Fibroblast of the conjunctiva (primary cell): Measurements from ENCODE around the gene BLTP2.
"Not testable (repeated sequence)": the region's sequence is repeated elsewhere in the genome, so short reads cannot be mapped to it uniquely, and the experiment has no call there.

ENCODE experiments used
- DNase-seq: peaks from one replicate; pipeline ENCODE4 v3.0.0-alpha.2; 2010; ENCODE audit warnings: low read depth

The BLTP2 gene

DNA sequence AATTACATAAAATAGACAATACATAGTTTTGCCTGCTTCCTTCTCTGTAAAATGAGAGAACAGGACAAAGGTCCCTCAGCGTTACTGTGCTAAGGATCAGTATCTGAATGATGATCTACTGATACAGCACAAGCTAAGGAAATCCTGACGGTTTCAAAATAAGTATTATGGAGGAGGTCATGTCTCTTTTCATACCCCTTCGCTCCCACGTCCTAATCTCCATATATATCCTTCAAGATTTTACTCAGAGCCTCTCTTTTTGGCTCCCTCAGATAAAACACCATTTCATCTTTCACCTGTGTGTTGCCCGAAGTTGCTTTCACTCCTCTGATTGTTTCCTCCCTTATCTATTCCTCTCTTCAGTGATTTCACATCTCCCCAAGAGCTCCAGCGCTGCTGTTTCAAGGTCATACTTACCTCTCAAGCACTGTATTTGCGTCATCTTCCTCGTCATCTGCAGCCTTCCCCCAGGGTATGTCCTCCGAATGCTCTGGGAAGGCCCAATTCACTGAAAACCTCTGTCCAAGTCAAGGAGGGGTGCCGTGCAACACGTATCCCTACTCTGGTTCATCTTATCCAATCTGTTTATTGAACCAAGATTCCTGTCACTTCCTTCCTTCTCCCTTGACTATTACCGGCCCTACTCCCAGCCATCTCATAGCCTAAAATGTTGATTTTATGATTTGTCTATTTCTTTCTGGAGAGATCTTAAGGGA lies 1.2 kb upstream of the BLTP2 start:
- DNase-seq, result no peak

DNA sequence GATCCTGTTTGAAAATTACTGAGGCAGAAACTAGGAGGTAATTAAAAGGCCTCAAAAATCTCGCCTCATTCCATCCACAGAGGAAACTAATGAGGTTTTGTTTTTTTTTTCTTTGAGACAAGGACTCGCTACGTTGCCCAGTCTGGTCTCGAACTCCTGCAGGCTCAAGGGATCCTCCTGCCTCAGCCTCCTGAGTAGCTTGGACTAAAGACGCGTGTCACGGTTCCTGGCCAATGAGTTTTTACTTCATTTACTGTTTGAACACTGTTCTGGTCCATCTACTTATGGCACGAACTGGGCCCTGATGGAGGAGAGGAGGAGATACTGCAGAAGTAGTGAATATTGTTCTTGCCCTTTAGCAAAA lies 600 bp upstream of the BLTP2 start:
- DNase-seq, result no peak

DNA sequence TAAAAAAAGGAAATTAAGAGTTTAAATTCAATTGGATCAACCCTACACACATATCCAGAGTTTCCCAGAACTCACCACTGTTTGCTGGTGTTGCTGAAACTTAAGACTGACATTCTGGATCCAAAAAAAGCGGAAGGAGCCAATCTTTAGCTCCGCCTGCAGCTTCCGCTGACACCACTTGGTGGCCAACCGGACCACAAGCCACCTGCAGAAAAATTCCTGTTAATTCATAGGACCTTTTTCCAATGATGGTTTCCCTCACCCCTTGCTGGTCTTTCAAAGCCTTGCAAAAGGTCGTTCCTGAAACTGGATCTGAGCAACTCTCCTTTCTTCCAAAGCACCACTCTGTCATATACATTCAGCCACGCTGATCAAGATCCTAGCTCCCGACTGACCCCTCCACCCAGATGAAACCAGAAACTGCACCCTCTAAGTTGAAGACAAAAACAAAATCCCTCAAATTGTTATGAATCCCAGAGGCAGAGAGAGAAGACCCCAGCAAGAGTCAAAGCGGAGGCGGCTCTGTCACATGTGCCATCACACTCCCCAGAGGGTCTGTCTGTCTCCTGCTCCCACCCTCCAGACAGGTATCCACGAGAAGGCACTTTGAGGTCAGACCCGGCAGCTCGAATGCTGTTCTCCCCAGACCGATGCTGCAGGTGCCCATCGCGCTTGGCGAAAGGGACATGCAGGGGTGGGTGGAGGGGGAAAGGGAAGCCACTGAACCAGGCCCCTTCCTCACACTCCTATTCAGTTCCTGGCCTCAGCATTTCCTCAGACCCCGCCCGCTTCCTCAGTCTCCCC lies 773 bp downstream of the BLTP2 start:
- DNase-seq, result peak; percentile 21

DNA sequence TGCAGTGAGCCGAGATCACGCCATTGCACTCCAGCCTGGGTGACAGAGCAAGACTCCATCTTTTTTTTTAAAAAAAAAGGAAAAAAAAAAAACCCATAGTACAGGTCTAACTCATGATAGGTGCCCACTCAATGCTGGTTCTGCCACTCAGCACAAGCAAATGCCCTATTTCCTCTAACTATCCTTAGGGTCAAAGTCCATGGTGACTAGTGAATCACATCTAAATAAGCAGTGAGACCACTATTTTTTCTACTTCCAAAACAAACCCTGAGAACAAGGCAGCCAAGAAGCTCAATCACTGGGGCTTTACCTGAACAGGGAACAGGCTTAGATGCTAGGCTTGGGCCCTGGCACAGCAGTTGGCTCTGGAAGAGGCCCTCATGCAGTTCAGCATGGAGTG lies 3.4 kb downstream of the BLTP2 start:
- no peak for DNase-seq

DNA sequence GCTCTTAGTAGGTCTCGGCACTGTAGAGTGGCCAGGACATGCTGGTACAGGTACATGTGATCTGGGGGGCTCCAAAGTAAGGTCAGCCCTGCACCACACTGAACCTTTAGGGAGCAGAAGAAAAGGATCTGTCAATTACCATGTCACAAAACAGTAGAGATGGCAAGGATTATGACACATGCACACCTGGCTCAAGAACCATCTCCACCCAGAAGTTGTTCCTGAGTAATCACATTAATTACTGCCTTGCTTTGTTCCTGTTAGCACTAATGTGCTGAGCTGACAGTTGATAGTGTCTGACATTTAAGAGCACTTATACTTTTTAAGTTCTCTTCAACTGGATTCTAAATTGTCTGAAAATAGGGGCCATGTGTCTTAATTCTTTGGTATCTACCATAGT lies 9.5 kb downstream of the BLTP2 start:
- no peak for DNase-seq

DNA sequence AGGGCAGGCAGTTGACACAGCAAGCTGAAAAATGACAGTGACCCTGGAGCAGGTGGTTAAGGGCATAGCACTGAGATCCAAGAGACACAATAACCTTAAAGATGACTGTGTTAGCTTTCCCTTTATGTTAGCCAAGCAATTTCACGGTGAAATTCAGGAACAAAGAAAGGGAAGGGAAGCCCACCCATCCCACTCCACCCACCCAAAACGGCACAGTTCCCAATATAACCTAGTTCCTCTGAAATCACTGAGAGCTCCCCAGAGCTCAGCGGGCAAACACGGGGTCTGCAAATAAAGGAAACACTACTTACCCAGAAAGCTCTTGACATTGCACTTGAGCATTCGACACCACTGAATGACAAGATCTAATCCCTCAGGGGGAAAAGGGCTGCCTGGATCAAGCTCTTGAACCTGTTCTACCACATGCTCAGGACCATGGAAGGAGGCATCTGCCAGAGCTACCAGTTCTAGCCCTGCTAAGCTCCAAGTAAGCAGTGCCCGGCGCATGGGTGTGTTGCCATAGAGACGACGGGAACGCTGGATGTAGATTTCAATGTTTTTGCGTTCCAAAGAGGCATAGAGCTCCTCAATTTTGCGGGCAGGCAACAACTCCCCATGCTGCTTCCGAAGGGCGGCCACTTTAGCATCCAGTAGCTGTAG lies 10.6 kb downstream of the BLTP2 start:
- DNase-seq, result no peak

DNA sequence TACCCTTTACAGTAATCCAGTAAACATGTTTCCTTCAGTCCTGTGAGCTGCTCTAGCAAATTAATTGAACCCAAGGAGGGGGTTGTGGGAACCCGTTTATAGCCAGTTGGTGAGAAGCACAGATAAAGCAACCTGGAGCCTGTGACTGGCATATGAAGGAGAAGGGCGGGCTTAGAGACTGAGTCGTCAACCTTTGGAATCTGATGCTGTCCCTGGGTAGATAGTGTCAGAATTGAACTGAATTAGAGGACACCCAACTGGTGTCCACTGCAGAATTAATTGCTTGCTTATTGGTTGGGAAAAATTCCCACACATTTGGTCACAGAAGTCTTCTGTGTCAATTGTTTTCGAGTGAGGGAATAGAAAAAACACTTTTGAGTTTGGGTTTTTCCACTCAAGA lies 18.1 kb downstream of the BLTP2 start:
- DNase-seq, result no peak

DNA sequence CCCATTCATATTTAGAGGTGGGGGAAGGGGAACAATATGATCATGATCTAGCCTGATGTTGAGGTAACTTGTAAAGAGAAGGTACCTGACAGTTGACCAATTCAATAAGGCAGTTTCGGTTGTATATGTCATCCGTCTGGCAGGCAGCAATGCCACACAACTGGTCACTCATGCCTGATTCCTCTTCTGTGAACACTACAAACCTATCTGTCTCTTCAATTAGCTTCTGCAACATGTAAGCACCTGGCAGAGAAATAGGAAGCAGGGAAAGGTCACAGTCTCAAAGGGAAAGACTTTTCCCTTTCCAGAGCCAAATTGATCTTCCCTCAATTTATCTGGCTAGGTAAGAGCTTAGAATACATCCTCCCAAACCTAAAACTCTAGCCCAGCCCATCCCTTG lies 20.8 kb downstream of the BLTP2 start:
- no peak for DNase-seq

DNA sequence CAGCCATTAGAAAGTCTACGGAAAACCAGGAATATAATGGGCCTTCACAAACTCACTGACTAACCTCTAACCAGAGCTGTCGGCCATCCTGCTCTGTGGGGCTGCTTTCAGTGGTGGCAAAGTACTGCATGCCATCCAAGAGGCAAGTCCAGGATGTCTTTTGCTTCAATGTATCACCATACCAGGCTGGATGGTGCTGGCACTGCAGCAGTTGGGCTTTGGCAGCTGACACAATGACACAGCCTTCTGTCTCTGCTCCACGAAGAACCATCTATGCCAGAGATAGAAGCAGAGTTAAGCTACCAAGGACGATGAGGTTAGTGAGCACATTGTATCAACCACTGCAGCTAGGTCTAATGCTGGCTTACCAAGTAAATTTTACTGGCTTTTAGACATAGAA lies 21.3 kb downstream of the BLTP2 start:
- no peak for DNase-seq

DNA sequence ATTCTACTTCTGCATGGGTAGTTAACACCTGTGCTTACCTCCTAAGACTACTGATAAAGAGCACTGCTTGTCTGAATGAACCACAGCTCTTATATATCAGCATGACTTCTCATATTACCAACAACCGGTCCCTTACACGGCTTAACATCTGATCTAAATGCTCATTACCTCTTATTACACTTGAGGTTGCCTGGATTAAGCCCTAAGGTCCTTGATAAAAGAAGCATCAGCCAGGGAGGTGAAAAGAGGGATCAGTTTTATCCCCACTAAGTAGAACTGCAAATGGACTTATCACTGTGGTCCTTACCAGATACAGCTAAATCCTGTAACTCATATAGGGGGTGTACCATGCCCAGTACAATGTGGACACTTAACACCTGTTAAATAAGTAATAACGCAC lies 22.8 kb downstream of the BLTP2 start:
- no peak for DNase-seq

DNA sequence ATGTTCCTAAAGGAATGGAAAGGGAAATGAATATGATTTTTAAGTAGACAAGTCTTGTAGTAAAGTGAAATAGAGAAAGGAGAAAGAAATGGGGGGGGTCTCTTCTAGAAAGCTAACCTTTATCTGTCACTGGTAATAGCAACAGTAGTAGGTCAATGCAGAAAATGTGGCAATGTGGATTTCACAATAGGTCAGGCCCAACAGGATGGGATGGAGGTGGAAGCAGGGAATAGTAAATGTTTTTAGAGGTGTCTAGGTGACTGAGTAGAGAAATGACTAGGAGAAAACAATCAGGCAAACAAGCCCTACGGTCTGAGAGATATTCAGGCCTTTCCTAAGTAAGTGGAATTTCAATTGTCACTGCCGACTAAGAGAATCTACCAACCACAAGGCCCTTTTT lies 24.9 kb downstream of the BLTP2 start:
- DNase-seq, result no peak

DNA sequence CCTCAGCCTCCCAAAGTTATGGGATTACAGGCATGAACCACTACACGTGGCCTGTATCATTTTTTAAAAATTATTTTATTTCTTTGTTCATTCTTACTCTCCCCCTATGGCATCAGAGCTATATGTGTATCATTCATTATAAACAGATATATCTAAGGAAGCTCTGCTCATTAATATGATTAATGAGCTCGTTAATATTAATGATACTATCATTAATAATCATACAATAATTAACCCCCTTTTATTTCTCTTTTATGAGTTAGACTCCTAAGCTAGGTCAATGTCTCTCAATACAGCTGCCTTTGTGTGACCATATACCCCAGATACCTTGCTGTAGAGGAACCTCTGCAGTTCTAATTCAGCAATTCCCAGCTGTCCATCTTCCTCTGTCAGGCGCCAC lies 26.5 kb downstream of the BLTP2 start:
- DNase-seq, result no peak

DNA sequence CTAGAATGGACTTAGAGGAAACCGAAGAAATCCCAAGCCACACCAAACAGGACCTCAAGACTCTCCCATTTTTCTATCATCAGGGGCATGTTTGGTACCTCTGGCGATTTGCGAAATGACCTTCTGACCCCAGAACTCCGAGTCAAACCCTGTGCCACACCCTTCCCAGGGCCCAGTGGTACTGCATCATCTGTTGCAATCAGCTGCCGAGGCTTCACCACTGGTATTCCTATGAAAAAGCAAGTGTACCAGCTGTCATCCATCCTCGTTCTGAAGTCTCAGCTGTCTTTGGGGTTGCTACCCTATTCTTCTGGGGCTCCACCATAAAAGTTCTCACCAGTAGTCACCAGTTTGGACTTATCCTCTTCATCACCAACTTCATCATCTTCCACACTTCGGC lies 28.7 kb downstream of the BLTP2 start:
- no peak for DNase-seq

DNA sequence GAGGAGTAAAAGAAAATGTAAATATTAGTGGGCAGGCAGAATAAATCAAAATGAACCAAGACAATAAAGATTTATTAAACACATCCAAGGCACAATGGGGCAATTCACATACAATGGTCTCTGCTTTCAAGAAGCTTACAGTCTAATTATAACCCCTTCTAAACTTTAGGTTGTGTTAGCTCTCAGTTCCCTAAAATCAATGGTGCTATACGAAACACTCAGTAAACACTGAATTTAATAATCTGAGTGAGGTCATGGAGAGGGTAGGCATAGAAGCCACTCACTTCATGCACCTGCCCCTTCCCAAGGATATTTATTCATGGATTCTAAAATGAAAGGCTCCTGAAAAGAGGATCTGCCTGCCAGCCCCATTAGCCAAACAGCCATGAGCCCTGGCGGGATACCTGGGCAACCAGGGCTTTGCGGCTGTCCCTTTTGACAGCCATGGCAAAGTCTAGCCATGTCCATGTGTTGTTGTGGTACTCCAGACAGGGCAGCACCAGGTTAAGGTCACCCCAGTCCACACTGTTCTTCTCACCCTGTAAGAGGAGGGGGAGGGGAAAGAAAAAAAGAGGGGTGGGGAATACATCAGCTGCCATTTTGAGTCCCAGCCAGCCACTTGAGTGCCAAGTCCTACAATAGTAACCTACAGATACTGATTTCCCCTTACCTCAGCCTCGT lies 29.6 kb downstream of the BLTP2 start:
- DNase-seq, result no peak

DNA sequence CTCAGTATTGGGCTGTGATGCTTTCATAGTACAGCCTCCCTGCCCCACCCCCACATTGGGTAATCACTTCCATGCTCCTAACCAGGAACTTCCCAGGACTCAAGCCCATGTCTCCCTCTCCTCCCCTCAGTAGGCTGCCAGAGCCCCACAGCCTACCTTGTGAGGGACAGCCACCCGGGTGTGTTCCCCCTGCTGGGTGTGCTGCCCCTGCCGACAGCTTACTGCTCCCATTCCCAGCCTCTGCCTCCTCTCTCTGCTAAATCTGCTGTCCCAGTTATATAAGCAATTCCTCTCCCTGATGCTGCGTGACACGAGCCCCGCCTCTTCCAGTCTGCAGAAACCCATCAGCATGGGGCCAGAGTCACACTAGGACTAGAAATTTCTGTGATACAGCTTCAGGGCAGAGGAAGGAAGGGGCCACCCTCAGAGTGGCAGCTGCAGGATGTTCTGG lies 31.0 kb downstream of the BLTP2 start, which contains the start of gene RSKR:
RSKR (minus strand) TSS at position 255 of the 451 bp plus-strand sequence; CDS start at position 231, 24 bp downstream.
- no peak for DNase-seq

DNA sequence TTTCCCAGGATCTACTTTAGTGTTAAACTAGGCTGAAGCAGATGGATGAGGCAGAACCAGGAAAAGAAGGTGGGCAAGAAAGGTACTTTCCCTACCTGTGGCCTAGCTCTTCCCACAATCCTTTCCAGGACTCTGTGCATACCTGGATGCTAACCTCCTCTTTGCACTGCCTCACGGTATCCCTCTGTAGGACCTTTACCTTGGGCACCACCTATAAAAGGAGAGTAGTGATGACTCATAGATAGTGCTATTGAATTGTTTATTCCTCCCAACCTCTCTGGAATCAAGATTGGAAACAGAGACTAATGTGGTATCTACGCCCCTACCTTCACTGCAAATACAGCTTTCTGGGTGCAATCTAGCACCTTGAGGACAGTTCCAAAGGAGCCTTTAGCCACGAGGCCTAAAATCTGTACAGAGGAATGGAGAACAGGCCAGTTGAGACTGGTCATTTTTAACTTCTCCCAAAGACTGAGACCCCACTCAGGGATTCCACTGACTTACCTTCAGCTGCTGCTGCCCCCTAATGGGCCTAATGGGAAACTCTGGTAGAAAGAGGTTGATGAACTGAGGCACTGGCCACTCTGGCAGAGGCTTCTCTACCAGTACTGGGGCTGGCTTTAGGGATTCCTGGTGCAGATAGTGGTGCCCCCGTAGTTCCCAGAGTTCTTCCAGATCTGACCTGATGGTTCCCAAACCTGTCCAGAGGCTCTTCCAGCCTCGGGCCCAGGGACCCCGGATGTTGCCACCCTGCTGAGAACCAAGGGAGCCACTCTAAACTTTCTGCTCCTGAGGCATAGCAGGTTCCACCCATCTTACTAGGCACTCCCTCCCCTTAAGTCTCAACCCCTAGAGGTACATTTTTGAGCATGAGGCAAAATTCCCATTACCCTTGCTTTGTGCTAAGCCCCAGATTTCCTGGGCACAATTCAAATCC lies 31.8 kb downstream of the BLTP2 start:
- peak; percentile 21 for DNase-seq

DNA sequence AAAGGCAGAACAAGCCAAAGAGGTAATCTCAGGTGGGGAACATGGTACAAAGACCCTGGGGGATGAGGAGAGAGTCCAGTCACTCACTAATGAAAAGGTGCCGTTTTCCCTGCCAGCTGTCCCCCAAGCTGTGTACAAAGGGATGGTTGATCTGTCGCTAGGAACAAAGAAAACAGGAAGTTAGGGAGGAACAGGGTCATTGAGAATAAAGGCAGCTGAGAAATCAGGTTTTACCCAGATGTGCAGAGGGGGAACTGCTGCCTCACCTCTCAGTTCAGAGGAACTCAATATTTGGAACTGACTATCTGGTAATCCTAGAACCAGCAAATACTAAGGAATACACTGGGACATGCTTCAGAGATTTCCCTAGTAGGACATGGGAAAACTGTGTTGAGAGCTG lies 32.4 kb downstream of the BLTP2 start:
- DNase-seq, result no peak

DNA sequence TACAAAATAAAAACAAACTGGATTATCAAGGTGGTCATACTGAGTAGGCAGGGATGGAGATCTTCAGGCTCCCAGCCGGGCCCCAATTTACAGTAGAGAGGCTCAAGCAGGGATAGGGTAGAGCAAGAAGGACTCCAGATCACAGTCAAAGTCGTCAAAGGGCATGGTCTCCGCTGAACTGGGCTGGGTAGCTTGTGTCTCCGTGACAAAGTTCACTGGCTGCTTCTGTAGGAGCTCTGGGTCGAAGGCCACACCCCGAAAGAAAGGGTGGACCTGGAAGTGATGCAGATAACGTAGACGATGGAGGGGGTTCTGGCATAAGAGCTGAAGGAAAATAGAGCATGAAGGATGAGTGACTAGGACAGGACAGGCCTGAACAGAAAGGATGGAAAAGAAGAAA lies 34.6 kb downstream of the BLTP2 start:
- DNase-seq, result no peak

DNA sequence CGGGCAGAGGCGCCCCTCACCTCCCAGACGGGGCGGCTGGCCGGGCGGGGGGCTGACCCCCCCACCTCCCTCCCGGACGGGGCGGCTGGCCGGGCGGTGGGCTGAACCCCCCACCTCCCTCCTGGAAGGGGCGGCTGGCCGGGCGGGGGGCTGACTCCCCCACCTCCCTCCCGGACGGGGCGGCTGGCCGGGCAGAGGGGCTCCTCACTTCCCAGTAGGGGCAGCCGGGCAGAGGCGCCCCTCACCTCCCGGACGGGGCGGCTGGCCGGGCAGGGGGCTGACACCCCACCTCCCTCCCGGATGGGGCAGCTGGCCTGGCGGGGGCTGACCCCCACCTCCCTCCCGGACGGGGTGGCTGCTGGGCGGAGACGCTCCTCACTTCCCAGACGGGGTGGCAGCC lies 40.9 kb downstream of the BLTP2 start:
- DNase-seq, result not testable (repeated sequence)

DNA sequence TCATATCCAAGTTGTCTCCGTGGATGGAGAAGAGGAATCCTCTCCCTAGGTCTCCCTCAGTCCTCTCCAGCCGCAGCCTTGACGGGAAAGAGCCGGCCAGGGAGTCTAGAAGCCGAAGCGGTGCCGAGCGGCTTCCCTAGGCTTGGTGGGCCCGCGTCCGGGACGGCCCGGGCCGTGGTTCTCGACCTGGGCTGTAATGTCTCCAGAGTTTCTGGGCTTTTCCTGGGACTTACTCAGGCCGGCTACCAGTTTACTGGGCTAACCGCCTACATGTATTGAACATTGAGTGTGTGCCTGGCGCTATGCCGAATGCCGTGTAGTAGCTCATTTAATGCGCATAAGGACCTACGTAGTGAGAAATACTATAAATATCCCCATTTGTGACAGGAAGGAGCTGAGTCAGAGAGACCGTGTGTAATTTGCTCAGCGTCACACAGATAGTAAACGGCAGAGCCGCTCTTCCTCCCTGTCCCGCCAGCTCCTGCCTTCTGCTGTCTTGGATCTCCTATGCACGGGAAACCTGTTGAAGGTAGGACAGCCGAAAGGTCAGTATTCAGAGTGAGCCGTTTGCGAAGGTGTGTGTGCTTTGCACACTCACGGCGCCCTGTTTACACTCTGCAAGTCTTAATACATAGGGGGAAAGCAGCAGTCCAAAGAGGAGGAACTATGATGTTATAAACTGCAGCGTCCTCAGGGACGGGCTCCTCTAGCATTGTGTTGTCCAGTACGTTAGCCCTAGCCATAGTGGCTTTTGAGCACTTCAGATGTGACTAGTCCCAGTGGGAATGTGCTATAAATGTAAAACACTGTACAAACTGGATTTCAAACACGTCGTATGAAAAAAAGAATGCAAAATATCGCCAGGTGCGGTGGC lies 45.4 kb downstream of the BLTP2 start:
- peak; percentile 72 for DNase-seq
